Neural progenitor cell (in vitro differentiated cells): Measurements from ENCODE around the gene EXO1. TPM values are rescaled to one million over a fixed set of nuclear protein-coding genes. Genes with fewer than 3 reads are reported as not detected.
A peak's percentile ranks its signal among the peaks of the same experiment; 100 is the strongest.

Experiments
- DNase-seq: peaks from one replicate; pipeline ENCODE4 v3.0.0-alpha.2; 2016; ENCODE audit warnings: low spot score
- H2AFZ ChIP-seq: fragments of 200-600 bp; sonication (generic); replicated peaks from 2 replicates; pipeline ENCODE4 v1.6.1; 2016; ENCODE audit warnings: antibody characterized with exemption
- H3F3A ChIP-seq: fragments of 200-600 bp; sonication (generic); 2 replicates; pipeline ENCODE4 v1.6.1; 2016; ENCODE audit warnings: antibody characterized with exemption, low read depth
- H3K27ac ChIP-seq: fragments of 200-600 bp; sonication (generic); 2 replicates; pipeline ENCODE4 v1.5.1; 2016; ENCODE audit warnings: mild to moderate bottlenecking
- H3K27me3 ChIP-seq: fragments of 200-600 bp; sonication (generic); 2 replicates; pipeline ENCODE4 v1.6.1; 2016; ENCODE audit warnings: mild to moderate bottlenecking, moderate library complexity
- H3K36me3 ChIP-seq: fragments of 200-600 bp; sonication (generic); 2 replicates; pipeline ENCODE4 v1.5.1; 2016
- H3K4me1 ChIP-seq: fragments of 200-600 bp; sonication (generic); 2 replicates; pipeline ENCODE4 v1.6.1; 2016; ENCODE audit warnings: mixed run types
- H3K4me2 ChIP-seq: fragments of 200-600 bp; sonication (generic); 2 replicates; pipeline ENCODE4 v1.6.1; 2016
- H3K4me3 ChIP-seq: fragments of 200-600 bp; sonication (generic); 2 replicates; pipeline ENCODE4 v1.5.1; 2016
- H3K79me2 ChIP-seq: fragments of 200-600 bp; sonication (generic); 2 replicates; pipeline ENCODE4 v1.6.1; 2016; ENCODE audit warnings: low read depth
- H3K9ac ChIP-seq: fragments of 200-600 bp; sonication (generic); 2 replicates; pipeline ENCODE4 v1.6.1; 2016
- H3K9me3 ChIP-seq: fragments of 200-600 bp; sonication (generic); 2 replicates; pipeline ENCODE4 v1.5.1; 2016; ENCODE audit warnings: low read depth
- H4K20me1 ChIP-seq: fragments of 200-600 bp; sonication (generic); 2 replicates; pipeline ENCODE4 v1.6.1; 2016; ENCODE audit warnings: low read depth
- H3K27ac Mint-ChIP-seq: 3 replicates; pipeline ENCODE4 v1.8.0; 2021; ENCODE audit warnings: mixed read lengths
- H3K27me3 Mint-ChIP-seq: 2 replicates; pipeline ENCODE4 v1.8.0; 2022; ENCODE audit warnings: low read depth, mild to moderate bottlenecking, inconsistent platforms, moderate library complexity, mixed read lengths; ENCODE audit not compliant: insufficient read depth
- H3K36me3 Mint-ChIP-seq: 3 replicates; pipeline ENCODE4 v1.8.0; 2021; ENCODE audit warnings: mixed read lengths
- H3K4me1 Mint-ChIP-seq: 3 replicates; pipeline ENCODE4 v1.8.0; 2021; ENCODE audit warnings: mixed read lengths
- H3K4me3 Mint-ChIP-seq: 3 replicates; pipeline ENCODE4 v1.8.0; 2021; ENCODE audit warnings: mild to moderate bottlenecking, moderate library complexity, mixed read lengths
- H3K9me3 Mint-ChIP-seq: 3 replicates; pipeline ENCODE4 v1.8.0; 2020; ENCODE audit warnings: mixed read lengths
- EZH2 ChIP-seq: fragments of 200-600 bp; sonication (generic); IDR thresholded peaks from 2 replicates; pipeline ENCODE4 v1.6.1; 2017; ENCODE audit warnings: antibody characterized with exemption, mild to moderate bottlenecking, moderate library complexity
- EZH2phosphoT487 ChIP-seq: fragments of 200-600 bp; sonication (generic); IDR thresholded peaks from 2 replicates; pipeline ENCODE4 v1.6.1; 2017; ENCODE audit warnings: antibody characterized with exemption
- total RNA-seq: library from RNA; depleted of rRNA; stranded (reverse); fragments of >200 nt; gene quantifications from 2 replicates; pipeline ENCODE4 v1.2.3, GENCODE V29; 2015; ENCODE audit warnings: low replicate concordance
- TF ChIP-seq, protein P1 (sequence below): fragments of 200-600 bp; sonication (generic); IDR thresholded peaks from 2 replicates; pipeline ENCODE4 v1.5.1; 2017; ENCODE audit warnings: antibody characterized with exemption, mild to moderate bottlenecking

The EXO1 gene
- total RNA-seq, 1 donor from 2014 or later, result 54.8 TPM

DNA sequence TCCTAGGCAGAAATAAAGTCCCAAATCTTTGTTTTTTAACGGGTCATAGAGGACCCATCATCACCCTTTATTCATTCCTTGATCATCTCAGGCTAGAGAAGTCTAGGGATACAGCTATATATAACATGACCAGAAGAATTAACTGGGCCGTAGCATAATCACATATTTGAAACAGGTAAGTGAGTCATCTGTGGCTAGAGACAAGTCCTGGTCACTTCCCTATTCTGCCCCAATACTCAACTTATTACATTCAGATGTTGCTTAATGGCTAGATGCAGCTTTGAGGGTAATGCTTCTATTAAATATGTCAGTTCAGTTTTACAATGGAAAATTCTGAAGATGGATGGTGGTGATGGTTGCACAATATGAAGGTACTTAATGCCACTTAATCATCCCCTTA, 47.0 kb downstream of the EXO1 start:
- H3K27ac ChIP-seq, result no peak overlapping the region
- no peak for DNase-seq
- no peak overlapping the region for H3K4me3 ChIP-seq
- Mint-ChIP-seq H3K9me3 (no peaks in the 10 kb centered on the region), H3K27ac (no peak overlapping the region), H3K4me3 (no peak overlapping the region), H3K36me3 (peaks cover 12% of the 10 kb centered on the region), H3K27me3 (peaks cover 2% of the 10 kb centered on the region), H3K4me1 (no peaks in the 10 kb centered on the region)
- H3K9me3 ChIP-seq, result no peaks in the 10 kb centered on the region
- H3K4me1 ChIP-seq, result no peaks in the 10 kb centered on the region
- no peaks in the 10 kb centered on the region for H3K27me3 ChIP-seq
- H3K4me2 ChIP-seq, result no peak overlapping the region
- TF ChIP-seq, protein P1, sequence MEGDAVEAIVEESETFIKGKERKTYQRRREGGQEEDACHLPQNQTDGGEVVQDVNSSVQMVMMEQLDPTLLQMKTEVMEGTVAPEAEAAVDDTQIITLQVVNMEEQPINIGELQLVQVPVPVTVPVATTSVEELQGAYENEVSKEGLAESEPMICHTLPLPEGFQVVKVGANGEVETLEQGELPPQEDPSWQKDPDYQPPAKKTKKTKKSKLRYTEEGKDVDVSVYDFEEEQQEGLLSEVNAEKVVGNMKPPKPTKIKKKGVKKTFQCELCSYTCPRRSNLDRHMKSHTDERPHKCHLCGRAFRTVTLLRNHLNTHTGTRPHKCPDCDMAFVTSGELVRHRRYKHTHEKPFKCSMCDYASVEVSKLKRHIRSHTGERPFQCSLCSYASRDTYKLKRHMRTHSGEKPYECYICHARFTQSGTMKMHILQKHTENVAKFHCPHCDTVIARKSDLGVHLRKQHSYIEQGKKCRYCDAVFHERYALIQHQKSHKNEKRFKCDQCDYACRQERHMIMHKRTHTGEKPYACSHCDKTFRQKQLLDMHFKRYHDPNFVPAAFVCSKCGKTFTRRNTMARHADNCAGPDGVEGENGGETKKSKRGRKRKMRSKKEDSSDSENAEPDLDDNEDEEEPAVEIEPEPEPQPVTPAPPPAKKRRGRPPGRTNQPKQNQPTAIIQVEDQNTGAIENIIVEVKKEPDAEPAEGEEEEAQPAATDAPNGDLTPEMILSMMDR, result no peak
- TF ChIP-seq EZH2 (no peak), EZH2phosphoT487 (no peak)
- peaks cover 3% of the 10 kb centered on the region for H3F3A ChIP-seq
- no peaks in the 10 kb centered on the region for H3K36me3 ChIP-seq
- H4K20me1 ChIP-seq, result no peaks in the 10 kb centered on the region
- no peaks in the 10 kb centered on the region for H3K79me2 ChIP-seq
- no peak overlapping the region for H2AFZ ChIP-seq
- no peak overlapping the region for H3K9ac ChIP-seq

DNA sequence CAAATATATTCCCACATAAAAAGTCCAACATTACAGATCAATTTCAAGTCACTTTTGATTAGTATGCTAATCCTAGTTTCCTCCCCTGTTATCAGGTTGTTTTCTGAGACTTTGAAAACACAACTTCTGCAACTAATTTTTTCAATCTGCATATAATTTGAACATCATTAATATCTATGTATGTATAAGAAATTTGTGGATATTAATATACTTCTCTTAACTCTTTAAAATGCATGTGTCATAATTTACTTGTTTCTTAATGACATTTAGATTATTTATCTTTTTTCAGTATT, 48.6 kb downstream of the EXO1 start:
- Histone ChIP-seq H2AFZ (no peak overlapping the region), H4K20me1 (no peaks in the 10 kb centered on the region), H3K4me3 (no peak overlapping the region), H3F3A (peaks cover 3% of the 10 kb centered on the region), H3K9ac (no peak overlapping the region), H3K36me3 (no peaks in the 10 kb centered on the region), H3K27me3 (no peaks in the 10 kb centered on the region), H3K4me2 (no peak overlapping the region), H3K79me2 (no peaks in the 10 kb centered on the region), H3K27ac (no peak overlapping the region), H3K4me1 (no peaks in the 10 kb centered on the region), H3K9me3 (no peaks in the 10 kb centered on the region)
- no peaks in the 10 kb centered on the region for H3K9me3 Mint-ChIP-seq
- no peak for DNase-seq
- no peaks in the 10 kb centered on the region for H3K4me1 Mint-ChIP-seq
- H3K36me3 Mint-ChIP-seq, result peaks cover 10% of the 10 kb centered on the region
- H3K4me3 Mint-ChIP-seq, result no peak overlapping the region
- no peak overlapping the region for H3K27ac Mint-ChIP-seq
- H3K27me3 Mint-ChIP-seq, result peaks cover 4% of the 10 kb centered on the region
- TF ChIP-seq, protein P1, result no peak
- no peak for TF ChIP-seq EZH2phosphoT487
- TF ChIP-seq EZH2, result no peak

DNA sequence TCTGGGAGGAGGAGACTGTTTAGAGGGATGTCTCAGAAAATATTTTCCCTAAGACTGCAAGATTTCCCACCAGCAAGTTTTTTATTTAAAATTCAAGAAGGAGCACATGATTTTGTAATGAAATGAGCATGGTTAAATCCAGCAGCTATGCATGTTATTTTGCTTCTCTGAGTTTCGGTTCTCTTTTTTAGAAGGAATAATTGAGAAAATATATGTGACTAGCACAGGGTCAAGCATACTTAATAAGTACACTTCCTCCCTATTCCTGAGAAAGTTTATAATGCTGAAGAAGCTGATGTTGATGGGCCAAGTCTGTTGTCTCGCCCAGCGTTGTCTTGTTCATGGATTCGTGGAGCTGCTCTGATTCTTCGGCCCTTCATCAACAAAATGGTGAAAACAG, 51.2 kb downstream of the EXO1 start:
- peaks cover 10% of the 10 kb centered on the region for H3K36me3 Mint-ChIP-seq
- H3K4me1 Mint-ChIP-seq, result peaks cover 9% of the 10 kb centered on the region
- H3K9me3 Mint-ChIP-seq, result no peaks in the 10 kb centered on the region
- TF ChIP-seq, protein P1, result no peak
- TF ChIP-seq EZH2phosphoT487 (no peak), EZH2 (no peak)
- Histone ChIP-seq H3K9me3 (no peaks in the 10 kb centered on the region), H3K4me2 (no peak overlapping the region), H3K79me2 (no peaks in the 10 kb centered on the region), H3F3A (peaks cover 3% of the 10 kb centered on the region), H3K36me3 (no peaks in the 10 kb centered on the region), H4K20me1 (no peaks in the 10 kb centered on the region), H3K27me3 (no peaks in the 10 kb centered on the region), H3K27ac (no peak overlapping the region), H3K4me3 (no peak overlapping the region), H3K4me1 (no peaks in the 10 kb centered on the region), H3K9ac (no peak overlapping the region), H2AFZ (no peak overlapping the region)
- peaks cover 4% of the 10 kb centered on the region for H3K27me3 Mint-ChIP-seq
- DNase-seq, result no peak
- no peak overlapping the region for H3K4me3 Mint-ChIP-seq
- peak overlapping the region; percentile 15 for H3K27ac Mint-ChIP-seq

DNA sequence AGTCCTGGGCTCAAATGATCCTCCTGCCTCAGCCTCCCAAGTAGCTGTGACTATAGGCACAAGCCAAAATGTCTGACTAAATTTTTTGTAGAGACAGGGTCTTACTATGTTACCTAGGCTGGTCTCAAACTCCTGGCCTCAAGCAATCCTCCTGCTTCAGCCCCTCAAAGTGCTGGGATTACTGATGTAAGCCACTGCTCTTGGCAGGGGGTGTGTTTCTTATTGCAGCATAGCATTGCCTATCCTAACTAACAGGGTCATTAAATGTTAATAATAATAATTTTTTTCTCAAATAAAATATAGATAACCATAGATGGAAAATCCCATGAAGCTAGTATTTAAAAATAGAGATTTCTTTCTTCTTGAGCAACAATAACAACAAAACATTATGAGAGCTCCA, 52.4 kb downstream of the EXO1 start:
- Histone ChIP-seq H2AFZ (no peak overlapping the region), H4K20me1 (no peaks in the 10 kb centered on the region), H3K9me3 (no peaks in the 10 kb centered on the region), H3F3A (peaks cover 3% of the 10 kb centered on the region), H3K27ac (no peak overlapping the region), H3K79me2 (no peaks in the 10 kb centered on the region), H3K4me1 (no peaks in the 10 kb centered on the region), H3K4me2 (no peak overlapping the region), H3K36me3 (no peaks in the 10 kb centered on the region), H3K4me3 (no peak overlapping the region), H3K9ac (no peak overlapping the region), H3K27me3 (no peaks in the 10 kb centered on the region)
- DNase-seq, result no peak
- H3K36me3 Mint-ChIP-seq, result peaks cover 13% of the 10 kb centered on the region
- H3K27me3 Mint-ChIP-seq, result peaks cover 4% of the 10 kb centered on the region
- H3K4me3 Mint-ChIP-seq, result no peak overlapping the region
- no peak overlapping the region for H3K27ac Mint-ChIP-seq
- H3K9me3 Mint-ChIP-seq, result no peaks in the 10 kb centered on the region
- TF ChIP-seq EZH2phosphoT487 (no peak), EZH2 (no peak)
- TF ChIP-seq, protein P1, result no peak
- peaks cover 9% of the 10 kb centered on the region for H3K4me1 Mint-ChIP-seq
